ELF-1 (cell line): ENCODE data around the gene SSR1.

ENCODE experiments used
- DNase-seq: peaks from one replicate; pipeline ENCODE4 v3.0.0-alpha.2; 2016; ENCODE audit warnings: low read depth, low spot score

Gene SSR1

GRCh38 chr6:7258231-7258763 is 54.7 kb downstream of the SSR1 start:
- DNase-seq, result no peak

- DNase-seq, result no peak
Measured at GRCh38 chr6:7257521-7258230, 55.3 kb downstream of the SSR1 start.

- no peak for DNase-seq
Measured at GRCh38 chr6:7256785-7257184, 56.2 kb downstream of the SSR1 start.

GRCh38 chr6:7255918-7256317 is 57.1 kb downstream of the SSR1 start:
- DNase-seq, result no peak

- no peak for DNase-seq
Measured at GRCh38 chr6:7254980-7255835, 57.8 kb downstream of the SSR1 start.

DNA sequence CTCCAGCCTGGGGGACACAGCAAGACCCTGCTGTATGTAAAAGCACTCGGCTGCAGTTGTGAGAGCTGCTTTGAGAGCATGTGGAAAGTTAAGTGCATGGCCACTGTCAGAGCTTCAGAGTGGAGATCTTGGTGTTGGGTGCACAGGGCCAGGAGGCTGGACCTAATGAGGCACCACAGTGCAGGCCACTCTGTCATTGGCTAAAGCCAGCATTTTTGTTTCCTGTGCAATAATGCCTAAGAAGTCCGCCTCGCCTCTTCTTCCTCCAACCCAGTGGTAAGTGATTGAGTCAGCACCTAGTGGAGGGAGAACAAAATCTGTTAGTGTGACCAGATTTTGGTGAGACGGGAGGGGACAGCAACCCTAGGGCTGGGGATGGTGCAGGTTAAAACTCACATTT is 60.6 kb downstream of the SSR1 start:
- no peak for DNase-seq

GRCh38 chr6:7251646-7252260 is 61.2 kb downstream of the SSR1 start:
- no peak for DNase-seq

- no peak for DNase-seq
Measured at GRCh38 chr6:7250812-7251211, 62.2 kb downstream of the SSR1 start.

DNA sequence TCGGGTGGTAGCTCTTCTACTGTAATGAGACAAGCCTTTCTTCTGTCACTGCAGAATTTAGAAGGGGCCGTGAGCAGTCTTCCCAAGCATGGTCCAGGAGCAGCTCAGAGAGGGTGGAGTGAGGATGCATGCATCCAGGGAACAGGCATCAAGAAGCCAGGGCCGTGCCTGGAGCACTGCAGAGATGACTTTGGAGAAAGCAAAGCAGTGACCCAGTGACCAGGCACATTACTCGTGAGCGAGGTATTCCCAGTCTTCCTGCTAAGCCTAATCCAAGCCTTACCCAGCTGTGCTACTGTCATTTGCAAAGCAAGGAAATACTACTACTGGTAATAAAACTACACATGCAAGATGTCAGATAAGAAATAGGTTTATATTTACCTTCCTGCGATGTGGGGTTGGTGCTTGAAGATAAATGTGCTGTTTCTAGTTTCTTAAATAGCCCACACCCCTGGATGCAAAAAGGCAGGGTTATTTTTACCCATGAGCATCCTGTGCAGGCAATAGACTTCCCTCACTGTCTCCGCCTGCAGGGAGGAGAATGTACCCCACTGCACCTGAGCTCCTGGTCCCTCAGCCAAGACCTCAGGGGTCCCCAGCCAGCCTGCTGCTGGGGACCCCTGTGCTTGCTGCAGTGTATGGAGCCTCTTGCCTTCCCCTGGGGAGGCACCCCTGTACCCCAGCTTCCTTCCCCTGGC is 62.9 kb downstream of the SSR1 start:
- no peak for DNase-seq

GRCh38 chr6:7249391-7249790 is 63.6 kb downstream of the SSR1 start:
- DNase-seq, result no peak

GRCh38 chr6:7247828-7248227 is 65.2 kb downstream of the SSR1 start:
- DNase-seq, result no peak

- DNase-seq, result no peak
Measured at GRCh38 chr6:7247179-7247456, 65.9 kb downstream of the SSR1 start.

DNA sequence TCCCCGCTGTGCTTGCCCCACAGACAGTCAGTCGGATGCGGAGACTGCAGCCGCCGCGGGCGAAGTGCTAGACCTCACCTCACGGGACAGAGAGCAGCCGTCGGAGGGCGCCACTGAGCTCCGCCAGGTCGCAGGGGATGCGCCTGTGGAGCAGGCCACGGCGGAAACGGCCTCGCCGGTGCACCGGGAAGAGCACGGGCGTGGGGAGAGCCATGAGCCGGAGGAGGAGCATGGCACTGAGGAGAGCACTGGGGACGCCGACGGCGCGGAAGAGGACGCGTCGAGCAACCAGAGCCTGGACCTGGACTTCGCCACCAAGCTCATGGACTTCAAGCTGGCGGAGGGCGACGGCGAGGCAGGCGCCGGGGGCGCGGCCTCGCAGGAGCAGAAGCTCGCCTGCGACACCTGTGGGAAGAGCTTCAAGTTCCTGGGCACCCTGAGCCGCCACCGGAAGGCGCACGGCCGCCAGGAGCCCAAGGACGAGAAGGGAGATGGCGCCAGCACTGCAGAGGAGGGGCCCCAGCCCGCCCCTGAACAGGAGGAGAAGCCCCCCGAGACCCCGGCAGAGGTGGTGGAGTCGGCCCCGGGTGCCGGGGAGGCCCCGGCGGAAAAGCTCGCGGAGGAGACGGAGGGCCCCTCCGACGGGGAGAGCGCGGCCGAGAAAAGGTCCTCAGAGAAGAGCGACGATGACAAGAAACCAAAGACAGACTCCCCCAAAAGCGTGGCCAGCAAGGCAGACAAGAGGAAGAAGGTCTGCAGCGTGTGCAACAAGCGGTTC is 66.4 kb downstream of the SSR1 start:
- no peak for DNase-seq

DNA sequence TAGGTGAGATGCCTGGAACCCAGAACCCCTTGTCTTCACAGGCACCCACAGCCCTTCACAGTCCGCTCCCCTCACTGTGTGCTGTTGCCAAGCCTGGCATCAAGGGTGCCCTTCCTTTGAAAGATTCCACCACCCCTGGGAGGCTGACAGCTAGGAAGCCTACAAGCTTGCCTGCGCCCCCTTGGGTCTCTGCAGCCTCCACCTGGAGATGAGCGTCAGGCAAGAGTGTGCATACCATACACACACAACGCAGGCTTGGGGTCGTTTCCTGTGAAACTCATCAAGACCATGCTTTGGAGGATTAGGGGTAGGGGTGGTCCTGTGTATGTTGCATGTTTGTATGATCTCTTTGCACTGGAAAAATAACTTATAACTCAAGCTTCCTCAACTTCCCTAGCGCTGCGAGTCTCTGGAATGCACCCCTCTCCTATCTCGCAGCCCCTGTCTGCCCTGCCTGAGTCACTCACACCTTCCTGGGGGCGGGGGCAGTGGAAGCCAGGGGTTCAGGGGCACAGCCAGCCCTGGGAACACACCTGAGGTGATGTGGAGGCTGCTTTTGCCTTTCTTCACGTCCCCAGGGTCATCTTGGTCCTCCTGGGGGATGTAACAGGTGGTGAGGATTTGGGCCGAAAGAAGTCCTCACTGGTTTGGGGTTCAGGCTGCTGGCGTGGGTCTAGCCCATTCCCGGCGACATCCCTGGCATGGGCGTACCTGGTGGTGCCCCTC is 67.2 kb downstream of the SSR1 start:
- no peak for DNase-seq

DNA sequence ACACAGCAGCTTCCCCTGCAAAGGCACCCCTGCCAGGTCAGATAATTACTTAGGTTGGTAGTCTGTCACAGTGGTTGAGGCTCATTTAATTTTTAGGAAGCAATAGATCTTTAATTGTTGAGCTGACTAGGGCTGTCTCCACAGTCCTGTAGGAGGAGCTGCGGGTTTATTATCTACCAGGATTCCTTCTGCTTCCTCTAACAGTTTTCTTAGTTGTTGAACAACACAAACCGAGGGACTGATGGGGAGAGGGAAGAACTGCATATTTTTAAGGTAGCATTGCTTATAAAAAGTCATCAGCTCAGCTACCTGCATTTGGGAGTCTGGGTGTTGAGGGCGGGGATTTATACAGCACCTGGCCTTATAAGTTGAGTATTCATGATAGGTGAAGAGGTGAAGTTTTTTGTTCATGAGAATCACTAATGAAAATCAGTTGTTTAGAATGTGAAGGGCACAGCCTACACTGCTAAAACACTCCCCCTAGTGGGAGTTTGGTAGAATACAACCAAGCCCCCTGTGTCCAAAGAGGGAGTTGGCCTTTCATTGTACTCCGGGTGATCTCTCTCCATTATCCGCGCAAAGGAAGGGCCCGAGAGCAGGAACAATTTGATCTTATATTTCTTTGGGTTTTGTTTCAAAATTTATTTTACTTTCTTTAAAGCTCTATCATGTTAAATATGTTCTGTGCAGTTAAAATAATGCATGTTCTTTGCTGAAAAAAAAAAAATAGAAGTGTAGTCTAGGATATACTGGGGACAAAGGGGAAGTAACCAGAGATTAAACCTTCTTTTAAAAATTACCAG is 69.6 kb downstream of the SSR1 start:
- peak; percentile 74 for DNase-seq

- no peak for DNase-seq
Measured at GRCh38 chr6:7242835-7243178, 70.2 kb downstream of the SSR1 start.

GRCh38 chr6:7241709-7242645 is 71.0 kb downstream of the SSR1 start:
- DNase-seq, result no peak

- DNase-seq, result no peak
Measured at GRCh38 chr6:7241160-7241559, 71.8 kb downstream of the SSR1 start.

DNA sequence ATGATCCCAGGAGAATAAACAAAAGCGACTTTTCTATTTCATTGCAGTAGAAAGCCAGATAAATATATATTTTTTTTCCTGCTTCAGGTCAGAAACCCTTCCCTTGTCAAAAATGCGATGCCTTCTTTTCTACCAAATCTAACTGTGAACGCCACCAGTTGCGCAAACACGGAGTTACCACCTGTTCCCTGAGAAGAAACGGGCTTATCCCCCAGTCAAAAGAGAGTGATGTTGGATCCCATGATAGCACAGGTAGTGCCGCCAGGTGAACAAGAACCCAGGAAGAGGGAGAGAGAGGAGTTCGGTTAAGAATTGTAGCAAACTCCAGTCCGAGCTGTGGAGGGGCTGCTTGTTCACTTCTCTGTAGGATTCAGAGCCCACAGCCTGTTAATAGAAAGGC is 72.6 kb downstream of the SSR1 start:
- DNase-seq, result no peak
